IMR-90 (cell line): ENCODE measurements around the gene TBC1D10A. TPM values are rescaled to one million over a fixed set of nuclear protein-coding genes. Genes with fewer than 3 reads are reported as not detected.
A peak's percentile ranks its signal among the peaks of the same experiment; 100 is the strongest.

Experiments
- ATAC-seq: fragments of 200-7000 bp; cut with Tn5 transposase; 2 replicates; pipeline ENCODE4 v1.9.1; 2020; ENCODE audit warnings: low read depth, mild to moderate bottlenecking, moderate library complexity
- BruUV-seq: library from RNA; stranded (reverse); fragments of 400-500 nt; replicated peaks from 2 replicates; lab custom pipeline; 2021; lab: Mats Ljungman, UMichigan
- CTCF ChIA-PET: fragments of 300-600 bp; formaldehyde crosslinking; extraction: SDS; loops from one replicate; lab custom pipeline; 2021; ENCODE audit warnings: antibody characterized with exemption; lab: Yijun Ruan, JAX
- POLR2A ChIA-PET: fragments of 300-600 bp; sonication (Branson Sonifier 250); formaldehyde crosslinking; loops from one replicate; lab custom pipeline; 2022; ENCODE audit warnings: antibody characterized with exemption; ENCODE audit not compliant: unreplicated experiment; lab: Charles Lee
- DNase-seq: peaks from one replicate; pipeline ENCODE4 v3.0.0; 2013
- H2AFZ ChIP-seq: replicated peaks from 2 replicates; pipeline ENCODE3; 2013; ENCODE audit warnings: low read length, mild to moderate bottlenecking; ENCODE audit not compliant: poor library complexity
- H2AK5ac ChIP-seq: 2 replicates; pipeline ENCODE4 v1.6.1; 2013; ENCODE audit warnings: low read depth, low read length, inconsistent platforms
- H2AK9ac ChIP-seq: replicated peaks from 2 replicates; pipeline ENCODE3; 2013; ENCODE audit warnings: mild to moderate bottlenecking, low read depth, low read length, moderate library complexity; ENCODE audit not compliant: poor library complexity
- H2BK120ac ChIP-seq: 2 replicates; pipeline ENCODE4 v1.6.1; 2013; ENCODE audit warnings: low read depth, low read length, inconsistent platforms
- H2BK15ac ChIP-seq: 3 replicates; pipeline ENCODE4 v1.6.1; 2013; ENCODE audit warnings: low read depth, low read length, inconsistent platforms
- H2BK20ac ChIP-seq: 2 replicates; pipeline ENCODE4 v1.6.1; 2013; ENCODE audit warnings: low read depth, mild to moderate bottlenecking, inconsistent platforms, low read length, moderate library complexity
- H2BK5ac ChIP-seq: 2 replicates; pipeline ENCODE4 v1.6.1; 2013; ENCODE audit warnings: mild to moderate bottlenecking, low read depth, low read length, inconsistent platforms; ENCODE audit not compliant: poor library complexity, severe bottlenecking
- H3K14ac ChIP-seq: replicated peaks from 2 replicates; pipeline ENCODE4 v1.6.1; 2013; ENCODE audit warnings: low read depth, low read length, inconsistent platforms
- H3K18ac ChIP-seq: 2 replicates; pipeline ENCODE4 v1.6.1; 2013; ENCODE audit warnings: low read depth, low read length, control low read depth
- H3K23ac ChIP-seq: 2 replicates; pipeline ENCODE4 v1.6.1; 2013; ENCODE audit warnings: low read depth, low read length, inconsistent platforms
- H3K27ac ChIP-seq: 2 replicates; pipeline ENCODE4 v1.5.1; 2013; ENCODE audit warnings: mild to moderate bottlenecking, control low read depth, low read length; ENCODE audit not compliant: insufficient read depth
- H3K27me3 ChIP-seq: 2 replicates; pipeline ENCODE4 v1.6.1; 2013; ENCODE audit warnings: low read length; ENCODE audit not compliant: control insufficient read depth, insufficient read depth
- H3K36me3 ChIP-seq: 2 replicates; pipeline ENCODE4 v1.6.1; 2013; ENCODE audit warnings: low read length, mixed read lengths; ENCODE audit not compliant: control insufficient read depth, insufficient read depth
- H3K4ac ChIP-seq: 2 replicates; pipeline ENCODE4 v1.6.1; 2013; ENCODE audit warnings: low read depth, low read length, inconsistent platforms
- H3K4me1 ChIP-seq: 2 replicates; pipeline ENCODE4 v1.6.1; 2013; ENCODE audit warnings: low read length, mixed read lengths; ENCODE audit not compliant: control insufficient read depth, insufficient read depth
- H3K4me2 ChIP-seq: 2 replicates; pipeline ENCODE4 v1.6.1; 2013; ENCODE audit warnings: low read depth, mild to moderate bottlenecking, control low read depth, low read length, moderate library complexity
- H3K4me3 ChIP-seq: 2 replicates; pipeline ENCODE4 v1.5.1; 2013; ENCODE audit warnings: low read depth, mild to moderate bottlenecking, control low read depth, low read length, moderate library complexity; ENCODE audit not compliant: insufficient read depth
- H3K56ac ChIP-seq: 2 replicates; pipeline ENCODE4 v1.6.1; 2013; ENCODE audit warnings: low read length, inconsistent platforms; ENCODE audit not compliant: insufficient read depth; ENCODE audit errors: extremely low read depth
- H3K79me1 ChIP-seq, 2 experiments: 2 replicates each; pipeline ENCODE4 v1.6.1; 2013; ENCODE audit warnings: low read length in 2 of 2, inconsistent platforms in 1 of 2, low read depth in 1 of 2
- H3K9ac ChIP-seq: 2 replicates; pipeline ENCODE4 v1.6.1; 2013; ENCODE audit warnings: low read depth, low read length, control low read depth
- H3K9me1 ChIP-seq: 2 replicates; pipeline ENCODE4 v1.6.1; 2013; ENCODE audit warnings: low read length, inconsistent platforms; ENCODE audit not compliant: insufficient read depth
- H3K9me3 ChIP-seq: 2 replicates; pipeline ENCODE4 v1.6.1; 2013; ENCODE audit warnings: low read length; ENCODE audit not compliant: control insufficient read depth, insufficient read depth
- H4K20me1 ChIP-seq: 2 replicates; pipeline ENCODE4 v1.6.1; 2013; ENCODE audit warnings: low read length, inconsistent platforms; ENCODE audit not compliant: insufficient read depth
- H4K5ac ChIP-seq: 2 replicates; pipeline ENCODE4 v1.6.1; 2013; ENCODE audit warnings: mild to moderate bottlenecking, low read depth, low read length, control low read depth
- H4K8ac ChIP-seq, 2 experiments: 2 replicates each; pipeline ENCODE4 v1.6.1; 2013; ENCODE audit warnings: low read depth in 2 of 2, low read length in 2 of 2, control low read depth in 1 of 2, inconsistent platforms in 1 of 2
- H4K91ac ChIP-seq: 2 replicates; pipeline ENCODE4 v1.6.1; 2013; ENCODE audit warnings: low read depth, low read length, inconsistent platforms; ENCODE audit not compliant: insufficient read depth
- CEBPB ChIP-seq: IDR thresholded peaks from 2 replicates; pipeline ENCODE4 v1.6.1; 2012; ENCODE audit warnings: low read depth, low read length, improper control_type of control experiment
- WGBS, 2 experiments: methylation state at CpG; one replicate each; pipeline versions ENCODE4 v1.1.5 to v1.1.7; 2013; ENCODE audit warnings: missing lambda C conversion rate in 2 of 2; ENCODE audit not compliant: insufficient read length in 1 of 2; ENCODE audit errors: extremely low coverage in 2 of 2; 5-methylcytosine and 5-hydroxymethylcytosine counted together
- dilution Hi-C: fragments of 300-500 bp; cut with HindIII; formaldehyde crosslinking; loops from one replicate; pipeline ENCODE4 v1.14.3; 2018; ENCODE audit warnings: low sequenced_read_pairs; ENCODE audit not compliant: unreplicated experiment
- in situ Hi-C: fragments of 300-500 bp; cut with MboI; formaldehyde crosslinking; loops from 3 replicates; pipeline ENCODE4 v1.14.3; 2019; ENCODE audit warnings: low sequenced_read_pairs, inconsistent platforms, mixed read lengths
- intact Hi-C: fragments of 100-400 bp; cut with micrococcal nuclease; formaldehyde crosslinking; loops from 2 replicates; pipeline ENCODE4 v1.10.0; 2022
- polyA plus RNA-seq, 3 experiments: library from polyadenylated mRNA; depleted of rRNA; stranded (reverse); fragments of >200 nt; gene quantifications; 2 replicates each; pipeline ENCODE4 v1.2.3, GENCODE V29; 2012; ENCODE audit warnings: low replicate concordance in 1 of 3
- total RNA-seq: library from RNA; depleted of rRNA; stranded (reverse); fragments of >200 nt; gene quantifications from 2 replicates; pipeline ENCODE4 v1.2.3, GENCODE V29; 2012
- TF ChIP-seq, protein P1 (sequence below): conservative IDR thresholded peaks from 2 replicates; pipeline ENCODE4 v1.5.1; 2012; ENCODE audit warnings: mild to moderate bottlenecking, low read depth, low read length, improper control_type of control experiment

Gene TBC1D10A
- total and polyA plus RNA-seq, 2 of the 4 experiments (the other 2 are of a cell fraction) = 16.3 to 33.1 TPM

DNA sequence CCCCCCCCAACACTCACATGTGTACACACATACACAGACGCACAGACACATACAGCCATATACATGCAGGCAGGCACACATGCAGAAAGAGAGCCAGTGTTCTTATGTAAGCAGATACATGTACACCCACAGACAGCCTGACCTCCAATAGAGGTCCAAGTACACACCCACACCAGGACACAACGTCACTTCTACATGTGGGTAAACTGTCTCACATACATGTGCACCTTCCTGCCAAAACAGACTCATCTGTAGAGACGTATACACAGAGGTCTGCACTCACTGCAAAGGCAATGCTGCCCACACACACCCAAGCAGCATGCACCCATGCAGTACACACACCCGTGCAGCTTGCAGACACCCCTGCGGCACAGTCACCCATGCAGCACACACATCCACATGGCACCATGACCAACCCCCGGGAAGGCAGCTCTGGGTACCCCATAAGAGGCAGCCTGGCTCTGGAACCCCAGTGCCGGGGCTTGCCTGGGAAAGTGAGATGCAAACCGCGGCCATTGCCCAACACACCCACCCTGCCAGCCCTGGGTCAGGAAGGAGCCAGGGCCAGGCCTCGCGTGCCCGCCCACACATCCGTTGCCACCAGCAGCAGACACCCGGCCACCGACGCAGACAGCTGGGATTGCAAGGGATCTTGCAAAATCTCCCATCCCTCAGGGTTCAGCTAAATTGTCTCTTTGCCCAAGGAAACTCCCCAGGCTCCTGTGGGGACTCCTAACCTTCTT is 47.5 kb downstream of the TBC1D10A start:
- Histone ChIP-seq H3K4me3 (no peak overlapping the region), H3K9me1 (peaks cover 8% of the 10 kb centered on the region), H3K9ac (no peak overlapping the region), H3K9me3 (no peaks in the 10 kb centered on the region), H3K4me2 (no peak overlapping the region), H4K8ac (no peak overlapping the region), H2AK5ac (peak overlapping the region; percentile 70; the same call in 1 of the 2 replicates), H2BK20ac (no peak overlapping the region), H4K5ac (no peak overlapping the region), H2BK5ac (no peak overlapping the region), H2BK15ac (no peak overlapping the region), H2AK9ac (peak overlapping the region; percentile 3), H3K23ac (0 out of 2 replicates have a peak overlapping the region, but pooled peaks have one; percentile 15), H2BK120ac (no peak overlapping the region), H3K36me3 (0 out of 2 replicates have a peak, but pooled peaks cover 2% of the 10 kb centered on the region), H2AFZ (no peak overlapping the region), H4K91ac (no peak overlapping the region), H4K20me1 (no peaks in the 10 kb centered on the region), H3K14ac (0 out of 2 replicates have a peak overlapping the region, but pooled peaks have one; percentile 20), H3K27me3 (no peaks in the 10 kb centered on the region), H3K4me1 (peaks cover 10% of the 10 kb centered on the region), H3K4ac (0 out of 2 replicates have a peak overlapping the region, but pooled peaks have one; percentile 9), H3K79me1 (no peaks in the 10 kb centered on the region), H3K27ac (no peak overlapping the region), H3K56ac (no peak overlapping the region), H3K18ac (no peak overlapping the region)
- POLR2A ChIA-PET = no interaction called here
- CTCF ChIA-PET = no interaction called here
- ATAC-seq (no peak), DNase-seq (no peak)
- in situ Hi-C loops (no loop called here), intact Hi-C loops (no loop called here), dilution Hi-C loops (no loop called here)
- WGBS, 2 experiments = 81% methylated on average over 4 of the region's 16 CpGs; no CpG with 5 or more reads in 1 of the 2 experiments
- no TSS peak for BruUV-seq
- TF ChIP-seq, protein P1, sequence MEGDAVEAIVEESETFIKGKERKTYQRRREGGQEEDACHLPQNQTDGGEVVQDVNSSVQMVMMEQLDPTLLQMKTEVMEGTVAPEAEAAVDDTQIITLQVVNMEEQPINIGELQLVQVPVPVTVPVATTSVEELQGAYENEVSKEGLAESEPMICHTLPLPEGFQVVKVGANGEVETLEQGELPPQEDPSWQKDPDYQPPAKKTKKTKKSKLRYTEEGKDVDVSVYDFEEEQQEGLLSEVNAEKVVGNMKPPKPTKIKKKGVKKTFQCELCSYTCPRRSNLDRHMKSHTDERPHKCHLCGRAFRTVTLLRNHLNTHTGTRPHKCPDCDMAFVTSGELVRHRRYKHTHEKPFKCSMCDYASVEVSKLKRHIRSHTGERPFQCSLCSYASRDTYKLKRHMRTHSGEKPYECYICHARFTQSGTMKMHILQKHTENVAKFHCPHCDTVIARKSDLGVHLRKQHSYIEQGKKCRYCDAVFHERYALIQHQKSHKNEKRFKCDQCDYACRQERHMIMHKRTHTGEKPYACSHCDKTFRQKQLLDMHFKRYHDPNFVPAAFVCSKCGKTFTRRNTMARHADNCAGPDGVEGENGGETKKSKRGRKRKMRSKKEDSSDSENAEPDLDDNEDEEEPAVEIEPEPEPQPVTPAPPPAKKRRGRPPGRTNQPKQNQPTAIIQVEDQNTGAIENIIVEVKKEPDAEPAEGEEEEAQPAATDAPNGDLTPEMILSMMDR = no peak
- peak; percentile 4; the same call in 1 of the 2 replicates for TF ChIP-seq CEBPB
